ENCODE data around the gene ITPRIP. TPM values are rescaled to one million over a fixed set of nuclear protein-coding genes. Genes with fewer than 3 reads are reported as not detected.

The ITPRIP gene, protein sequence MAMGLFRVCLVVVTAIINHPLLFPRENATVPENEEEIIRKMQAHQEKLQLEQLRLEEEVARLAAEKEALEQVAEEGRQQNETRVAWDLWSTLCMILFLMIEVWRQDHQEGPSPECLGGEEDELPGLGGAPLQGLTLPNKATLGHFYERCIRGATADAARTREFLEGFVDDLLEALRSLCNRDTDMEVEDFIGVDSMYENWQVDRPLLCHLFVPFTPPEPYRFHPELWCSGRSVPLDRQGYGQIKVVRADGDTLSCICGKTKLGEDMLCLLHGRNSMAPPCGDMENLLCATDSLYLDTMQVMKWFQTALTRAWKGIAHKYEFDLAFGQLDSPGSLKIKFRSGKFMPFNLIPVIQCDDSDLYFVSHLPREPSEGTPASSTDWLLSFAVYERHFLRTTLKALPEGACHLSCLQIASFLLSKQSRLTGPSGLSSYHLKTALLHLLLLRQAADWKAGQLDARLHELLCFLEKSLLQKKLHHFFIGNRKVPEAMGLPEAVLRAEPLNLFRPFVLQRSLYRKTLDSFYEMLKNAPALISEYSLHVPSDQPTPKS
- 21.2 and 21.7 TPM in 2 replicates for total RNA-seq

DNA sequence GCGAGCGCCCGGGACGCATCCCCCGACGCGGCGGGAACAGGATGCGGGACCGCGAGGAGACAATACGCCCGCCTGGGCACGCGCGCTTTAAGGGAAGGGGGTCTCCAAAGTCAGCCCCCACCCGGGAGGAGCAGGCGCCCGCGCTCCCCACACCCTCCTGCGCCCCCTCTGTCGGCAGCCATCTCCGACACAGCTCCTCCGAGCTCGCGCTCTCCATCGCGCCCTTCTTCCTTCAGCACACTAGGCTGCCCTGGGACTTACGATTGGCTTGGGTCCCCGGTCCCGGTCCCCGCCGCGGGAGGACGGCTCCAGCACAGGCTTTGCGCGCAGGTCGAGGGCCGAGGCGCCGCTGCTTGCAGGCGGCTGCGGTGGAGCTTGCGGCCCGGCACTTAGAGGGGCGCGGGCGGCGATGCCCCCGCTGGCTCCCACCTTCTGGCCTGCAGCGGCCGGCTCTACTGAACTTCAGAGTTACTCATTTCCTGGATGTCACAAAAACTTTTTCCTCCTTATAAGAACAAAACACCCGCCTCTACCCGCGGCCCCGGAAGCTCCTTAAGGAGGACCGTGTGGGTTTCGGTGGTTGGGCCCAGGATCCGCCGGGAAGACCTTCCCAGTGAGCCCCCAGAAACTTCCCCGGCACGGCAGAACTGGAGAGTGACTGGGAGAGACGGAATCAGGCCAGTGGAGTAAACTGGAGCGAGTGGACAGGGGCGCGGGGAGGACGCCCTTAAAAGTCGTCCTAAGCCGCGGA, at the start of gene ITPRIP:
Gene ITPRIP (minus strand): TSS at position 481 of the 751 bp plus-strand sequence. CDS start 22,414 bp downstream, outside the sequence.
- intact Hi-C loops (cut with micrococcal nuclease), result loop anchor here (1.0 to 5.0 kb wide), 9 partner anchors 8 to 421 kb away; partner anchors contain the start of genes CFAP43, GSTO2 and STN1

DNA sequence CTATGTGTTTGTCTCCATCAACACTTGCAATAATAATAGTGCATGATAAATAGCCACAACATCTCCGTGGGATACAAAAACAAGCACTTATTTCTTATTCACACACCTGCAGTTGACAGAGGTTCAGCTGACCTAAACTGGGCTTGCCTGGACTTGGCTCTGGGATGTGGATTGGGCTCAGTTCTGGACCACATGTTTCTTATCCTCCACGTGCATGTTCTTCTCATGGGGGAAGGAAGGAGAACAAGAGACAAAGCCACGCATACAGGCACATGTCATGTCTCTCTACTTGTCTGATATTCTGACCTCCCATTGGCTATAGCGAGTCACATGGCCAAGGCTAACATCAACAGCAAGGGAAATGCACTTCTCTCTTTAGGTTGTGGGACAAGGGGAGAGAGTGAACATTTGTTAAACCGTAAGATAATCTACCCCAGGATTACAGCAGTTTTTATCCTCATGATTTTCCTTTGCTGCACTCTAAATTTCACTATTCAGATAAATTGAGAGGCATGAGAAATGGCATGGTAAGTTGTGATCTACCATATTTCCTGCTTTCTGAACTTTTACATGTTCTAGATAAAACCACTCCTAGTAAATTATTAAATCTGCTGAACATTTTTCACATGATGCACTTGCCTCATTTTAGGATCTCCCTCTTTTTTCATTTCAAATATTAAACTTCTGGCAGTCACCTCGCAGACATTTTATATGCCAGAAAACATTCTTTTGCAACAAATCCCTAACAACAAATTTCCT, 49.0 kb upstream of the ITPRIP start:
- intact Hi-C loops (cut with micrococcal nuclease), result no loop called here

DNA sequence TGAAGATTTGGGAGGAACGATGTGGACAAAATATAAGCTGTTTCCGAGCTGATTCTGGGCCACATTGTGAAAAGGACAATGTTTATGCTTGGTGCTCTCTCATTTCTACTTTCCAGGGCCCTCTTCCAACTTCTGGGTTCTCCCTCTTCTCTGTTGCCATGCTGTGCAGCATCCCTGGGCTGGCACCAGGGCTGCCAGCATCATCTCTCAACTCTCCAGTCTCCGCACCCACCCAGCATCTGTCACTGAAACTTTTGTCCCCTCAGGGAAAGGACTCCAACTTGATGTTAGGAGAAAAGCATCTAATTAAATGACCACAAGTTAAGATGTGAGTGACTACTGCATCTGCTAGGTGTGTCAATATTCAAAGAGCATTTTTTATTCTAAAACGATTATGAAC, 42.1 kb upstream of the ITPRIP start:
- intact Hi-C loops (cut with micrococcal nuclease), result no loop called here

DNA sequence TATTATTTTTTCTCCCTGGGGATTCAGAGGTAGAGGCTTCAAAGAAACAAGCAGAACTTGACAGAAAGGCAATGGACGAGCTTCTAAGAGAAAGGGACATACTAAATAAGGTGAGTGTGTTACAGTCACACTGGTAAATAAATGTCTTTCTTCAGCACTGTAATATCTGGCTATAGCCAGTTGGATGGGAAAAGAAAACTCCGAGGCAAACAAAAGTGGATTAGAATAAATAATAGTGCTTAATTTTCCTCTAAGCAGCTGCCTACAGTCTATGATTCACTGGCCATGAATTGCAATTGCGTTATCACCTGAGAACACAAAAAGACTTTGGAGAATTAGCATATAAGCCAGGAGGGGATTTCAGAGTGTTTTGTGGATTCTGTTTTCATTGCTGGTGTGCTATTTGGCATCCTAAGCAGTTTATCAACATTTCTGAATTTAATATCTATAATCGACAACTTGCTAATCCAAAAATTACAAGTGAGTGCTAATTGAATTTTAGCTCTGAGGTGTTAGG, 38.6 kb upstream of the ITPRIP start:
- intact Hi-C loops (cut with micrococcal nuclease), result no loop called here

DNA sequence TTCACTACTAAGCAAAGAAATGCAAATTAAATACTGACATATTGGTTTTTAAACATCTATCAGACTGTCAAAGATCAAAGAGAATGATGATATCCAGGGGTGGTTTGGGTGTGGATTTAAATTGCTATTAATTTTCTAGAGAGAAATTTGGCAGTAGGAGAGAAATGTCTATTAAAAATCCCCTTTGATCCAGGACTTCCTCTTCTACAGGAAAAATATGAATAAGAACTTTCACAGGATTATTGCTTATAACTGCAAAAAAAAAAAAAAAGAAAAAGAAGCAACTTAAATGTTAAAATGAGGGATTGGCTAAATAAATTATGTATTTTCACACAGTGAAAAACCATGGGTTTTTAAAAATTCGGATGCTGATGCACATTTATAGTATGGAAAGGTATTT, 36.3 kb upstream of the ITPRIP start:
- intact Hi-C loops (cut with micrococcal nuclease), result no loop called here

DNA sequence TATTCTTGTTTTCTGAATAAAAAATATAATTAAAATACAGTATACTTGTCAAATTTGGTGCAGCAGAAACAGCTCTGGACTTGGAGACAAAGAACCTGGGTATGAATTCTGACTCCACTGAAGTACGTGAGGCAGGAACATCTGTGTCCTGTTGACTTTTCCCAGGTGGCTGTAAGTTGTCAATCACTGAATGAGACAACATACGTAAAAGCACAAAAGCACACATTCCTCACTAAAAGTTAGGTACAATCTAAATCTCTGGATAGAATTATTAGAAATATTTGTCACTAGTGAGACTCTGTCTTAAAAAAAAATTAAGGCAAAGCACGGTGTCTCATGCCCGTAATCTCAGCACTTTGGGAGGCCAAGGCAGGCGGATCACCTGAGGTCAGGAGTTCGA, 33.5 kb upstream of the ITPRIP start:
- intact Hi-C loops (cut with micrococcal nuclease), result no loop called here

DNA sequence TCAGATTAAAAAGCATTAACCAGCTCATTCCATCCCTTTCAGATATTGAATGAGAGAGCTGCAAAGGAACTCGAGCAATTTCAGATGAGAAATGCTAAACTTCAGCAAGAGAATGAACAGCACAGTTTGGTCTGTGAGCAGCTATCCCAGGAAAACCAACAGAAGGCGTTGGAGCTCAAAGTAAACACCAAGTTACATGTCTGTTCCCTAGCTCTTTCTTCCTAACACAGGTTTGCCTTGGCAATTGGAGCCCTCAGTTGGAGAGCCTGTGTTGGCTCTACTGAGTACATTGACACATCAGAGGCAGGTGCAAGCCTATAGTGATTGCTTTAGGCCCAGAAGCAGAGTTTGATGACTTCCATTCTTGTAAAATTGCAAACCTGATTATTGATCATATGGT, 30.1 kb upstream of the ITPRIP start:
- intact Hi-C loops (cut with micrococcal nuclease), result no loop called here

DNA sequence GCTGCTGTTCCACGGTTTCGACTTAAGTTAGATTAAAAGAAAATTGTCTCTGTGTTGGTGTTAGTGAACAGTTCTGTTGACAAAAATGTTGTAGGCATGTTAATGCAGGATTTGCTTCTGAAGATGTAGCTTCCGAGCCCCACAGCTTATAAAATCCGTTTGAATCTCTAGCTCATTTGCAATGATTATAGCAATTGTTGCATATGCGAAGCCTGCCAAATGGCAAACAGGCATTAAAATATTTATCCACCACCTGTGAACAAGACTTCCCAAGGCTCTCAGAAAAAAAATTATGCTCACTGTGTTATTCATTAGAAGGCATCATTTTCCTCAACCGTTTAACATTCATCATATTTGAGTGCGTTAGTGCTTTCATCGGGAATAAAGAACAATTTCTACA, 29.6 kb upstream of the ITPRIP start:
- intact Hi-C loops (cut with micrococcal nuclease), result no loop called here

DNA sequence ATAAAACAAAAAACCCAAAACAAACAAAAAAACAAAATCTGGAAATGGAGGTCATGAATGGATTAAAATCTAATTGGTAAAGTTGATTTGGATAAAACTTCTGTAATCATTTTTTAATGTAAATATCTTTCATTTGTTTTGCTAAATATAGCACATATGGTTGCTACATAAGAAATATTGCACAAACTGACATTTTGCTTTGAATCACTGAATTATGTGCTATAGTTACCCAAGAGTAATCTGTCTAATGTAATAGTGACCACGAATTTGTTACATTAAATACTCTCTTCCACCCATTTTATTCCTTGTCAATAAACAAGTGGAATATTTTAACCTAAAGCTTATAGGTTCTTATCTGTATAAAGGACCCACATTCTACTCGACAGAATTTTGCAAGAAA, 21.5 kb upstream of the ITPRIP start:
- intact Hi-C loops (cut with micrococcal nuclease), result loop anchor here (10.0 kb wide), 2 partner anchors 605 to 665 kb away; no protein-coding TSS in a partner anchor

DNA sequence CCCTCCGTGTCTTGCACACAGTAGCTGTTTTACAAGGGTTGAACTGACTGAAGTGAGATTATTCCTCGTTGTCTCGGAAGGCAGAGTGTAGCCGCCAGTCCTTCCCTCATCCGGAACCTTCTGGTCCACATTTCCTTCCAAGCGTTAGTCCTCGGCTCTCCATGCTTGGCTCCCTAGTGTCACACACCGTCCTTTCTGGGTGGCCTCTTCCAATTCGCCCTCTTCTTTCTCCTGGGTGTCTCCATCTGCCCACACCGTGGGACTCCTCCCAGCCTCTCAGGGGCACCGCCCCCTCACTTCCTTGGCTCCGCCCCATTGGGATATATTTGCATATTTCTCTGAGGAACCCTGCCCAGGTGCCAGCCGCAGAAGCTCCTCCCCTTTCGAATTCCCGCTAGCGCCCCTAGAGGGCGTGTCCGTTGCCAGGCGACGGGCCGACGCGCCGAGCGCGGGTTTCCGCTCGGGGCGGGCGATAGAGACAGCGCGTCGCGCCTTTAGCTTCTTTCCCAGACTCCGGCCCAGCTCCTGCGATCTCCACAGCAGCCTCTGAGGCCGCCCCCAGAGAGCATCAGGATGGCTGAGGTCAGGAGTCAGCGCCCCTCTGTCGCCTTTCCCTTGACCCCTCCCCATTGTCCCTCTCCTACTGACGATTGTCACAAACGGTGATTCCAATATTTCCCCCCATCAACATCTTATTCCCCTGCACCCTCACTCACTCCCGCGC, 15.2 kb upstream of the ITPRIP start, which contains the start of gene CFAP58:
Gene CFAP58 (plus strand): TSS at position 509 of the 724 bp plus-strand sequence. CDS start 65 bp downstream, at position 574.
- intact Hi-C loops (cut with micrococcal nuclease), result loop anchor here (1.0 to 10.0 kb wide), 10 partner anchors 24 to 659 kb away; partner anchors contain the start of genes CFAP43, GSTO2, SFR1 and STN1

DNA sequence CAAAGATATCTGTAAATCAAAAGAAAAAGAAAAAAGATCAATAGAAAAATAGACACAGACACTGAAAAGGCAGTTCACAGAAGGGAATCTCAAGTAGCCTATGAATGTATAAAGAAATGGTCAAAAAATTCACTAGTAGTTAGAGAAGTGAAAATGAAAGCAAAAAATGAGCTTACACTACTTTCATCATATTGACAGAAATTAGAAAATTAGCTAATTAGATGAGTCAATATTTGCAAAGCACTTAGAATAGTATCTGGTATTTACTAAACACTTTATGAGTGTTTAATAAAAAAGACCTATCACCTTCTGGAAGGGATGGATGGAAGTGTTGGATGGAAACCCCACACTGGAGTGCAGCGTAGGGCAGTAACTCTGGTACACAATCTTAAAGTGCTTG, 13.7 kb upstream of the ITPRIP start:
- intact Hi-C loops (cut with micrococcal nuclease), result loop anchor here (5.0 to 10.0 kb wide), 3 partner anchors 370 to 657 kb away; no protein-coding TSS in a partner anchor

DNA sequence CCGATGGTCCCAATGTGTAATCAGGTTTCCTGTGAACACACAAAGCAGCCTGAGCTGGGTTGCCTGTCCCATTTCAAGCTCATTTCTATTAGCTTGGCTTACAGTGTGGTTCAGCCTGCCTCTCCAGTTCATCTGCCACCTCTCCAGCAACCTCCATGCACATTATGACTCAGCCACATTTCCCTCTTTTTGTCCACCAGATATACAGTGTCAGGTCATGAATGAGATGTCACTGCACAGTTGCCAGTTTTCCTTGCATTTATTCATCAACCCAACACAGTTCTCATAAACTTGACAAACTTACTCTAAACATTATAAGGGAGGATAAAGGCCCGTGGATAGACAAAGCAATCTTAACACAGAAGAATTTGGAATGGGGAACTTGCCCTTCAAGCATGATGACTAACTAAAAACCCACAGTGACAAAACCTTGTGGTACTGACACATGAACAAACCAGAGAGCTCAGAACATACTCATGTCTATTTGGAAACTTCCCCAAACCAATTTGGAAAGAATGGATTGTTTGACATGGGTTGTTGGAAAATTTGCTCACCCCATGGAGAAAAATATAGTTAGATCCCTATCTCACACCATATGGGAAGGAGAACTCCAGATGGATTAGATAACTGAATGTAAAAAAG, 12.9 kb upstream of the ITPRIP start:
- intact Hi-C loops (cut with micrococcal nuclease), result loop anchor here (5.0 to 10.0 kb wide), 3 partner anchors 369 to 656 kb away; no protein-coding TSS in a partner anchor

DNA sequence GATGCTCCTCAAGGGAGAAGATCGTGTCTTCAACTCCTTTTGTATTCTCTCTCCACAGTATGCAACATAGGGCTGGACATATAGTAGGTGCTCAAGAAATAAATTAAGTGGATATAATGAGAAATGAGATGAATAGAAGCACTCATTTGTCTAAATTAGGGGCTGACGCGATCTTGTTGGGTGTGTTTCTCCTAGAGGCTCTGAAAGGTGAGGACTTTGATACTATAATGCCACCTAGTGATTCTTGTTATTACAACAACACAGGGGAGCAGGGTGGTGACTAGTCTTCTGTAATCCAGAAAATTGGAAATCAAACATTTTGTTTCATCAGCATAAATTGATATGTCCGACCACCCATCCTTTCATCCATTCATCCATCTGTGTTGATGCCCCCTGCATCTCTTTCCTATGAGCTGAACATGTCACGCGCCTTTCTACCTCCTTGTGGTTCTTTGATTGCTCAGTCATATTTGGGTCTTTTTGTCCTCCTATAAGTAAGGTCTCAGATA, 11.9 kb upstream of the ITPRIP start:
- intact Hi-C loops (cut with micrococcal nuclease), result loop anchor here (1.0 to 10.0 kb wide), 7 partner anchors 12 to 655 kb away; partner anchors contain the start of gene ITPRIP

DNA sequence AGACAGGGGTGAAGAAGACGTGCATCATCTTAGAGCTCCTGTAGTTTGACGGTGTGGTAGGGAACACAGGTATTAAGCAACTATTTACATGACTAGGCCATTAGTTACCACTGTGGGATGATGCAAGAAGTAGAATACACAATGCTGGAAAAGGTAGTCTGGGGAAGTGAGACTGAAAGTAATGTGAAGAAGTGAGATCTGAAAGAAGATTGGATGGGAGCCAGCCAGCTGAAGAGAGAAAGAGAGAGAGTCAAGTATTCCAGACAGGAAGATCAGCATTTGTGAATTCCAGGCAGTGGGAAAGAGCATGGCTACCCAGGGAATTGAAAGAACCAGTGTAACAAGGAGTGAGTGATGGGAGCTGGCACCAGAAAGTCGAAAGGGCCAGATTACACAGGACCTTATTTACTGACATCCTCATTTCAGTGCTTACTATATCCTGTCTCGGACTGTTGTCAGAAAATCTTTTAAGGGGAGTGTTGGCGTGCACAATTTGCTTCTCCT, 11.4 kb upstream of the ITPRIP start:
- intact Hi-C loops (cut with micrococcal nuclease), result loop anchor here (1.0 to 10.0 kb wide), 7 partner anchors 11 to 655 kb away; partner anchors contain the start of gene ITPRIP

DNA sequence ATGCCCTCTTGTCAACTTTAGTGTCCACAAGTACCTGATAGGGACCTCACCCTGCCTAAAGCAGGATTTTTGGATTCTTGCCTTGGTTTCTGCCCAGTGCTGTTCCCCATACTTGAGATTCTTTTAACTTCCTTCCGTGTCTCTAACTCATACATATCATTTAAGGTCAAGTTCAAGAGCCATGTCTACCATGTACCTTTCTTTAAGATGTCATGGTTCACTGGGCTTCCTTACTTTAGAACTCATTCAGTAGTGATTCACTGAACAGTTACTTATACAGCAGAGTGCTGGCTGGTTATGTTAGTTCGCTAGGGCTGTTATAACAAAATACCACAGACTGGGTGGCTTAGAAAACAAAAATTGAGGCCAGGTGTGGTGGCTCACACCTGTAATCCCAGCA, 10.3 kb upstream of the ITPRIP start:
- intact Hi-C loops (cut with micrococcal nuclease), result no loop called here

DNA sequence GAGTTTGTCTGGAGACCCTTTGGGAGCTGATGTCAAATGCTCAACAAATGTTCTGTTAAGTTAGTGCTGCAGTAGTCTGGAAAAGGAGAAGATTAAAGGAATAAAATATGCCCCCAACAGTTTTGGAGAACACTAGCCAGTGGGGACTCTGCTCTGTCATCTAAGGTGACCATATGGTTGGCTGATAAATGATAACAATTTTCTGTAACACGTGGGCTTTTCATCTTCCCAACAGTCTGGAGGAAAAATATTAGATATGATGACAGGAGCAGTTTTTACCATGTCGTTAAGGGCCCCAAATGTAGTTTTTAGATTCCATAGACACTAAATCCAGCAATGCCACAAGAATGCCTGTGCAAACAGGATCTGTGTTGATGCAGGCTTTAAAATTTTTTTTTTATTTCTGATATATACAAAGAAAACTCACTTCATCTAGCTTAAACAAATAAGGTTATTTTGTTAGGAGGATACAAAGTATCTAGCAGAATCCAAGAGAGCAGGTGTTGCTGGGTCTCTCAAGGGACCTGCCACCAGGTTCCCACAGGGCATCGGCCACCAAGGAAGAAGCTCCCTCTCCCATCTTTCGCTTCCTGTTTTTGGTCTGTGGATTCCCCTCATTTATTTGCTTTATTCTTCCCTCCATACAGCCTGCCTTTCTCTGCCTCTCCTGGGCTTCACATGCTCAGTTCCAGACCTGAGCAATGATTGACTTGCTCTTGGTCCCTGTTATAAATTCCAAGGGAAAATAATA, 9.2 kb upstream of the ITPRIP start:
- intact Hi-C loops (cut with micrococcal nuclease), result no loop called here

DNA sequence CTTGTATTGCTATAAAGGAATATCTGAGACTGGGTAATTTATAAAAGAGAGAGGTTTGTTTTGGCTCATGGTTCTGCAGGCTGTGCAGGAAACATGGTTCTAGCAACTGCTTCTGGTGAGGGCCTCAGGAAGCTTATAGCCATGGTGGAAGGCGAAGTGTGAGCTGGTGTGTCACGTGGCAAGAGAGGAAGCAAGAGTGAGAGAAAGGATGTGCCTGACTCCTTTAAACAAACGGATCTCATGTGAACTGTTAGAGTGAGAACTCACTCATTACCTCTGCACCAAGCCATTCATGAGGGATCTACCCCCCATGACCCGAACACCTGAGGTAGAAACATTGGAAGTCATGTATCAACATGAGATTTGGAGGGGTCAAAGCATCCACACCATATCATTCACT, 7.7 kb upstream of the ITPRIP start:
- intact Hi-C loops (cut with micrococcal nuclease), result loop anchor here (1.0 kb wide), 1 partner anchor 8 kb away; the partner anchor contains the start of gene ITPRIP

DNA sequence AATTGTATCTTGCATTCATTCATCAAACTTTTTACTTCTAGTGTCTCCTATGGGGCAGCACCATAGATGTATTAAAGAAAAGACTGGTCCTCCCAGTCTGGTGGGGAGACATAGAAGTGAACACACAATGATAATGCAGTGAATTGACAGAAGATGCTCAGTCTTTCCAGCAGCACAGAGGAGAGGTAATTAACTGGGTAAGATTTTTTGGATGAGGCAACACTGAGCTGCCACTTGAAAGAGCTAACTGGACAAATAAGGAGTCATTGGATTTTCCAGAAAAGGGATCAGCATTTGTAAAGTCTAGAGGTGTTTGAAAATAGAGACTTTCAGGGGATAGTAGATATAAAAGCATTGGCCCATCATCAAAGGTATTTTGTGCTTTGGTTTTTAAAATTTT, 7.2 kb upstream of the ITPRIP start:
- intact Hi-C loops (cut with micrococcal nuclease), result no loop called here
